CD14-positive monocyte (primary cell): Measurements from ENCODE around the gene KNSTRN. TPM values are rescaled to one million over a fixed set of nuclear protein-coding genes. Genes with fewer than 3 reads are reported as not detected.
A peak's percentile ranks its signal among the peaks of the same experiment; 100 is the strongest.

ENCODE experiments used
- DNase-seq, 3 donors: peaks; one replicate each; pipeline ENCODE4 v3.0.0-alpha.2; 2011 to 2022
- H2AFZ ChIP-seq: 2 replicates; pipeline ENCODE4 v1.6.0; 2012; ENCODE audit warnings: mild to moderate bottlenecking, low read depth, low read length, inconsistent platforms; ENCODE audit not compliant: insufficient read depth, poor library complexity, severe bottlenecking
- H3K27ac ChIP-seq, 2 donors: 1 replicate in 1 of 2; 2 replicates in 1 of 2; pipeline ENCODE4 v1.5.1; 2012 to 2013; ENCODE audit warnings: low read length in 2 of 2, control low read depth in 1 of 2, inconsistent platforms in 1 of 2, low read depth in 1 of 2, mild to moderate bottlenecking in 1 of 2
- H3K27me3 ChIP-seq, 2 donors: one replicate each; pipeline versions ENCODE4 v1.6.0 to v1.6.1; 2011 to 2013; ENCODE audit warnings: low read length in 2 of 2; ENCODE audit not compliant: control insufficient read depth in 2 of 2, insufficient read depth in 2 of 2
- H3K36me3 ChIP-seq, 2 donors: replicated peaks in 1 of 2; 1 replicate in 1 of 2; 2 replicates in 1 of 2; pipeline versions ENCODE4 v1.5.1 to v1.6.1; 2012 to 2013; ENCODE audit warnings: low read length in 2 of 2, control low read depth in 1 of 2, inconsistent platforms in 1 of 2, mild to moderate bottlenecking in 1 of 2; ENCODE audit not compliant: insufficient read depth in 2 of 2, control insufficient read depth in 1 of 2
- H3K4me1 ChIP-seq, 2 donors: 1 replicate in 1 of 2; 2 replicates in 1 of 2; pipeline versions ENCODE4 v1.5.1 to v1.6.1; 2012 to 2013; ENCODE audit warnings: low read length in 2 of 2, control low read depth in 1 of 2, inconsistent platforms in 1 of 2, mild to moderate bottlenecking in 1 of 2, moderate library complexity in 1 of 2; ENCODE audit not compliant: insufficient read depth in 2 of 2, control insufficient read depth in 1 of 2
- H3K4me2 ChIP-seq: replicated peaks from 2 replicates; pipeline ENCODE3; 2012; ENCODE audit warnings: low read length, moderate library complexity, mild to moderate bottlenecking; ENCODE audit not compliant: poor library complexity, severe bottlenecking; ENCODE audit errors: extremely low read depth
- H3K4me3 ChIP-seq, 3 experiments: fragments of 200-600 bp in 1 of 3; sonication (generic) in 1 of 3; replicated peaks in 1 of 3; 1 replicate in 2 of 3; 2 replicates in 1 of 3; pipeline ENCODE4 v1.5.1; 2011 to 2013; ENCODE audit warnings: low read length in 3 of 3, mild to moderate bottlenecking in 3 of 3, control low read depth in 2 of 3, low read depth in 2 of 3, inconsistent platforms in 1 of 3, moderate library complexity in 1 of 3
- H3K79me2 ChIP-seq: 2 replicates; pipeline ENCODE4 v1.6.0; 2012; ENCODE audit warnings: mild to moderate bottlenecking, control low read depth, inconsistent platforms, low read length, moderate library complexity; ENCODE audit not compliant: insufficient read depth
- H3K9ac ChIP-seq: 2 replicates; pipeline ENCODE4 v1.6.0; 2017; ENCODE audit warnings: low read length, mild to moderate bottlenecking; ENCODE audit not compliant: insufficient read depth, poor library complexity, severe bottlenecking
- H3K9me3 ChIP-seq, 2 donors: replicated peaks in 1 of 2; 1 replicate in 1 of 2; 2 replicates in 1 of 2; pipeline versions ENCODE4 v1.5.1 to v1.6.1; 2012 to 2013; ENCODE audit warnings: low read length in 2 of 2, control low read depth in 1 of 2; ENCODE audit not compliant: control insufficient read depth in 1 of 2, insufficient read depth in 1 of 2
- H4K20me1 ChIP-seq: 2 replicates; pipeline ENCODE4 v1.6.0; 2012; ENCODE audit warnings: mild to moderate bottlenecking, low read length, control low read depth, moderate library complexity; ENCODE audit not compliant: insufficient read depth
- H3K27ac Mint-ChIP-seq, 7 donors: one replicate each; pipeline ENCODE4 v1.8.0; 2020; ENCODE audit warnings: mild to moderate bottlenecking in 7 of 7, mixed read lengths in 7 of 7, moderate library complexity in 6 of 7, inconsistent platforms in 2 of 7
- H3K27me3 Mint-ChIP-seq, 3 donors: one replicate each; pipeline ENCODE4 v1.8.0; 2021 to 2022; ENCODE audit warnings: low read depth in 3 of 3, mild to moderate bottlenecking in 3 of 3, mixed read lengths in 3 of 3, moderate library complexity in 3 of 3, inconsistent platforms in 1 of 3
- H3K36me3 Mint-ChIP-seq, 2 donors: one replicate each; pipeline ENCODE4 v1.8.0; 2020; ENCODE audit warnings: mixed read lengths in 2 of 2, inconsistent platforms in 1 of 2, mild to moderate bottlenecking in 1 of 2
- H3K4me1 Mint-ChIP-seq: one replicate; pipeline ENCODE4 v1.8.0; 2020; ENCODE audit warnings: mild to moderate bottlenecking, mixed read lengths
- H3K4me3 Mint-ChIP-seq, 2 donors: one replicate each; pipeline ENCODE4 v1.8.0; 2020; ENCODE audit warnings: mild to moderate bottlenecking in 2 of 2, mixed read lengths in 2 of 2, moderate library complexity in 1 of 2
- H3K9me3 Mint-ChIP-seq, 7 donors: one replicate each; pipeline ENCODE4 v1.8.0; 2020 to 2022; ENCODE audit warnings: mixed read lengths in 7 of 7, mild to moderate bottlenecking in 6 of 7, moderate library complexity in 6 of 7, inconsistent platforms in 2 of 7
- CTCF ChIP-seq: fragments of 200-600 bp; IDR thresholded peaks from one replicate; pipeline ENCODE4 v1.8.0; 2022; ENCODE audit warnings: antibody characterized with exemption, mild to moderate bottlenecking
- WGBS: methylation state at CpG from one replicate; pipeline ENCODE4 v1.1.5; 2013; ENCODE audit warnings: missing lambda C conversion rate; ENCODE audit not compliant: insufficient coverage; 5-methylcytosine and 5-hydroxymethylcytosine counted together
- intact Hi-C, 2 donors: fragments of 100-400 bp; cut with micrococcal nuclease; formaldehyde crosslinking; loops; one replicate each; pipeline versions ENCODE4 v1.15.0 to v1.15.1; 2023
- polyA plus RNA-seq, 3 donors: library from polyadenylated mRNA; depleted of rRNA in 1 of 3; unstranded in 2 of 3; stranded (reverse) in 1 of 3; fragments of 300-500 nt in 2 of 3; fragments of >200 nt in 1 of 3; fragmentation: Illumina TruSeq in 2 of 3; gene quantifications; 1 replicate in 2 of 3; 2 replicates in 1 of 3; pipeline ENCODE4 v1.2.3, GENCODE V29; 2012 to 2021

The KNSTRN gene
- polyA plus RNA-seq, 3 donors: 5.4 to 10.0 (median 7.9) TPM

DNA sequence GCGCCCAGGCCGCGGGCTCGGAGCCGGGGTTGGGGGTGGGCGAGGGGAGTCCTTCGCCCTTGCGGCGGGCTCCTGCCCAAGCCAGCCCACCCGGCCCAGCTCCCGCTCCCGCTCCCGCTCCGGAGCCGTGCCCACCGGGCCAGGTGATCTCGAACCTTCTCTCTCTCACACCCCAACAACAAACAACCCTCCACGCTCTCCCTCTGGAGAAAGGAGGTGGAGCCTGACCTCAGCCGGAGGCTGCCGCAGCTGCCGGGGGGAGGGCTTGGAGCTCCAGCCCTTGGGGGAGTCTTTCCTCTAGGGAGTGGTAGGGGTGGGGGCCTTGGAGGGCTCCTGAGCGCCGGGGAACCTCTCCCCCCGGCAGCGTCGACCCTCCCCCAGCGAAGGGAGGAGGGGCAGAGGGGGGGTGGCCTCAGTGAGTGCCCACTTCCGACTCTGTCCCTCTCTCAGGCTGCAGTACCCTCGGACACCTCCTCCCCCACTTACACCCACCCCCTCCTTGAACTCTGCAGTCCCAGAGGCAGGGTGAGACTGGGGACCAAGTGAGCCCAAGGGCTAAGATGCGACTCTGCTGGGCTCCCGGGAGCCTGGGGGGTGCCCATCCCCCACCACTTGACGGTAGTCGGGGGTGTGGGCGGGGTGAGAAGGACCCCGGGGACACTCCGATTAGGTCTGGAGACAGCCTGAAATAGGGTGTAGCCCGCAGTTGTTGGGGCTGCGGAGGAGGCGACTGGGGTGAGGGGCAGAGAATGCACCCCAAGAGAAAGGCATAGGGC lies 53.8 kb downstream of the KNSTRN start:
- H3K4me2 ChIP-seq: peak overlapping the region; percentile 49
- H2AFZ ChIP-seq: no peak overlapping the region
- Mint-ChIP-seq H3K9me3 (peaks cover 0 to 27% (median 6%) of the 10 kb centered on the region in 7 donors), H3K36me3 (peaks cover 7 to 11% of the 10 kb centered on the region in 2 donors), H3K4me1 (peaks cover 28% of the 10 kb centered on the region), H3K27me3 (peaks cover 62 to 70% (median 69%) of the 10 kb centered on the region in 3 donors), H3K27ac (no peak overlapping the region), H3K4me3 (peak overlapping the region; percentile 24 to 71)
- no peaks in the 10 kb centered on the region for H4K20me1 ChIP-seq
- no peak overlapping the region for H3K27ac ChIP-seq
- H3K9ac ChIP-seq: no peak overlapping the region
- DNase-seq: no peak
- TF ChIP-seq CTCF: no peak
- intact Hi-C loops: no loop called here
- peaks cover 37 to 65% of the 10 kb centered on the region in 2 donors for H3K27me3 ChIP-seq
- peak overlapping the region in 1 of 3 experiments; percentile 36 for H3K4me3 ChIP-seq
- H3K36me3 ChIP-seq: no peaks in the 10 kb centered on the region
- H3K9me3 ChIP-seq: peaks cover 0 to 7% of the 10 kb centered on the region in 2 donors
- peaks cover 23 to 30% of the 10 kb centered on the region in 2 donors for H3K4me1 ChIP-seq
- no peaks in the 10 kb centered on the region for H3K79me2 ChIP-seq
- 0% methylated on average over 20 of the region's 39 CpGs for WGBS

- Histone ChIP-seq H4K20me1 (peaks cover 3% of the 10 kb centered on the region), H3K9ac (no peak overlapping the region), H3K4me1 (peaks cover 23 to 35% of the 10 kb centered on the region in 2 donors), H3K9me3 (peaks cover 0 to 7% of the 10 kb centered on the region in 2 donors), H3K36me3 (no peaks in the 10 kb centered on the region), H3K4me2 (peak overlapping the region; percentile 49), H3K79me2 (peaks cover 4% of the 10 kb centered on the region), H3K27ac (no peak overlapping the region), H3K27me3 (peaks cover 37 to 65% of the 10 kb centered on the region in 2 donors), H3K4me3 (peak overlapping the region in 1 of 3 experiments; percentile 36), H2AFZ (no peak overlapping the region)
- intact Hi-C loops: no loop called here
- TF ChIP-seq CTCF: no peak
- H3K36me3 Mint-ChIP-seq: peaks cover 7 to 11% of the 10 kb centered on the region in 2 donors
- 20% methylated on average over 10 of the region's 17 CpGs for WGBS
- peaks cover 0 to 30% (median 7%) of the 10 kb centered on the region in 7 donors for H3K9me3 Mint-ChIP-seq
- H3K4me3 Mint-ChIP-seq: peak overlapping the region; percentile 24 to 99
- peaks cover 28% of the 10 kb centered on the region for H3K4me1 Mint-ChIP-seq
- DNase-seq: no peak
- H3K27me3 Mint-ChIP-seq: peaks cover 64 to 75% (median 69%) of the 10 kb centered on the region in 3 donors
- no peak overlapping the region for H3K27ac Mint-ChIP-seq
Measured at GRCh38 chr15:40436892-40437751, 54.6 kb downstream of the KNSTRN start.
